Stimulated activated effector memory CD8-positive, alpha-beta T cell treated with anti-CD3 and anti-CD28 coated beads, Interleukin-12 subunit alpha, Interleukin-12 subunit beta, amount 100 ng/mL, for 72 hours (primary cell): ENCODE data around the gene TTLL7.

Experiments
- ATAC-seq: fragments of 150-1000 bp; cut with Tn5 transposase; 2 replicates; pipeline ENCODE4 v1.10.0; 2021
- DNase-seq, 2 donors: peaks; one replicate each; pipeline ENCODE4 v3.0.0; 2021 to 2022; ENCODE audit warnings: low spot score in 2 of 2
- H3K27ac Mint-ChIP-seq: one replicate; pipeline ENCODE4 v1.8.0; 2022; ENCODE audit warnings: mild to moderate bottlenecking, mixed read lengths
- H3K36me3 Mint-ChIP-seq: one replicate; pipeline ENCODE4 v1.8.0; 2022; ENCODE audit warnings: mild to moderate bottlenecking, mixed read lengths
- H3K4me1 Mint-ChIP-seq: one replicate; pipeline ENCODE4 v1.8.0; 2022; ENCODE audit warnings: mixed read lengths
- H3K4me3 Mint-ChIP-seq: one replicate; pipeline ENCODE4 v1.8.0; 2022; ENCODE audit warnings: mild to moderate bottlenecking, mixed read lengths
- H3K9me3 Mint-ChIP-seq: one replicate; pipeline ENCODE4 v1.8.0; 2022; ENCODE audit warnings: mixed read lengths

The TTLL7 gene, protein sequence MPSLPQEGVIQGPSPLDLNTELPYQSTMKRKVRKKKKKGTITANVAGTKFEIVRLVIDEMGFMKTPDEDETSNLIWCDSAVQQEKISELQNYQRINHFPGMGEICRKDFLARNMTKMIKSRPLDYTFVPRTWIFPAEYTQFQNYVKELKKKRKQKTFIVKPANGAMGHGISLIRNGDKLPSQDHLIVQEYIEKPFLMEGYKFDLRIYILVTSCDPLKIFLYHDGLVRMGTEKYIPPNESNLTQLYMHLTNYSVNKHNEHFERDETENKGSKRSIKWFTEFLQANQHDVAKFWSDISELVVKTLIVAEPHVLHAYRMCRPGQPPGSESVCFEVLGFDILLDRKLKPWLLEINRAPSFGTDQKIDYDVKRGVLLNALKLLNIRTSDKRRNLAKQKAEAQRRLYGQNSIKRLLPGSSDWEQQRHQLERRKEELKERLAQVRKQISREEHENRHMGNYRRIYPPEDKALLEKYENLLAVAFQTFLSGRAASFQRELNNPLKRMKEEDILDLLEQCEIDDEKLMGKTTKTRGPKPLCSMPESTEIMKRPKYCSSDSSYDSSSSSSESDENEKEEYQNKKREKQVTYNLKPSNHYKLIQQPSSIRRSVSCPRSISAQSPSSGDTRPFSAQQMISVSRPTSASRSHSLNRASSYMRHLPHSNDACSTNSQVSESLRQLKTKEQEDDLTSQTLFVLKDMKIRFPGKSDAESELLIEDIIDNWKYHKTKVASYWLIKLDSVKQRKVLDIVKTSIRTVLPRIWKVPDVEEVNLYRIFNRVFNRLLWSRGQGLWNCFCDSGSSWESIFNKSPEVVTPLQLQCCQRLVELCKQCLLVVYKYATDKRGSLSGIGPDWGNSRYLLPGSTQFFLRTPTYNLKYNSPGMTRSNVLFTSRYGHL

DNA sequence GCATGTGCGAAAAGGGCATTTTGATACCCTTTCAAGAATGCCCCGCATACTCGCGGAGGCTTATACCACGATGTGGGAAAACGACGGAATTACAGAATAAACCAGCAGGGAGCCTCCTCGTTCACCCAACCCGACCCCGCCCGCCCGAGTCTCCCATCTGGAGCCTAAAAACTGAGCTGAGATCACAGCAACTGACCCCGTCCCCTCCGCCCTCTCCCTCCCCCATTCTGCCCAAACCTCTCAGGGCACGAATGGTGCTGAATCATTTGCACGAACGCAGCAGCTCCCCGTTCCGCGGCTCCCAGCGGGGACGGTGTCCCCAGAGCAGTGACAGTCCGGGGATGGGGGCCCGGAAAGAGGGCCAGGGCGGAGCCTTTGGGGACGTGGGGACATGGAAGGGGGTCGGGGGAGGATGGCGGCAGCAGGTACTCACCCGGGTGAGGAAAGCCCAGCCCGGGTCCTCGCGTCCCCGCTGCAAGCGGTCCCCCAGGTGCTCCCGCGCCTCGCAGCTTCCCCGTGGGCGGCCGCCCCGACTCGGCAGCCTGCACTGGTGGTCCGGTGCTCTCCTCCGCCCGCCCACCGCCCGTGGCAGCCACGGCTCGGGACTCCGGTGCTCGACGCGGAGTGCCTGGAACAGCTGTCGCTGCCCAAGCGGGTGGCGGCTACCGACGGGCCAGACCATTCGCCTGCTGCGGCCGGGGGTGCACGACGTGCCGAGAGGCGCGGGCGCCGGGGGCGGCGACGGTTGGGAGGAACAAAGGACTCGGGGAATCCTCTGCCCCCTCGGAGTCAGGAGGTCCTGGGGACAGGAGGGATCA is at the start of gene TTLL7:
TTLL7 (minus strand) TSS at position 635 of the 818 bp plus-strand sequence. CDS start 46,921 bp downstream, outside the sequence.
- peak within 1 kb of the TSS; percentile 85 for H3K27ac Mint-ChIP-seq
- ATAC-seq: peak; percentile 88

DNA sequence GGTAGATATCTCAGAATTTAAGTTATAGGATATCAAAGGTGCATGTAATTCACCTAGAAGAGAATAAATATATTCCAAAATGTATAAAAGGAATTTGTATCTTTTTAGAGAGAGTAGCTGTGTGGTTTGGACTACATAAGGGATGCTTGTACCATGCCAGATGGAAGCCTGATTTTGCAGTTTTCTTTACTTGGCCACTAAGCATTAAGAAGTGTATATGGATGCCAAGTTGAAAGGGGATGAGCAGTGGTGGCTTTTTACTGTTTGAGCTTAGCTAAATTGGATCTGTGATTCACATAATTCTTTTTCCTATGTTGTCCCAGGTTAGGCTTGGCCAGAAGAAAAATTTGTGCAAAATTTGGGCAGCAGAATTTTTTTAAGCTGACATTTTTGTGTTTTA is 43.5 kb upstream of the TTLL7 start:
- no peak for ATAC-seq
- DNase-seq: no peak
- Mint-ChIP-seq H3K9me3 (no peaks in the 10 kb centered on the region), H3K4me3 (no peak overlapping the region), H3K4me1 (no peaks in the 10 kb centered on the region), H3K27ac (no peak overlapping the region), H3K36me3 (no peaks in the 10 kb centered on the region)

More for the DNA sequence above, at the start of gene TTLL7:
- Mint-ChIP-seq H3K4me3 (peak within 1 kb of the TSS; percentile 75), H3K36me3 (no peaks in the 10 kb centered on the region), H3K9me3 (no peaks in the 10 kb centered on the region), H3K4me1 (peaks cover 12% of the 10 kb centered on the region)
- DNase-seq: peak; percentile 72 to 89

DNA sequence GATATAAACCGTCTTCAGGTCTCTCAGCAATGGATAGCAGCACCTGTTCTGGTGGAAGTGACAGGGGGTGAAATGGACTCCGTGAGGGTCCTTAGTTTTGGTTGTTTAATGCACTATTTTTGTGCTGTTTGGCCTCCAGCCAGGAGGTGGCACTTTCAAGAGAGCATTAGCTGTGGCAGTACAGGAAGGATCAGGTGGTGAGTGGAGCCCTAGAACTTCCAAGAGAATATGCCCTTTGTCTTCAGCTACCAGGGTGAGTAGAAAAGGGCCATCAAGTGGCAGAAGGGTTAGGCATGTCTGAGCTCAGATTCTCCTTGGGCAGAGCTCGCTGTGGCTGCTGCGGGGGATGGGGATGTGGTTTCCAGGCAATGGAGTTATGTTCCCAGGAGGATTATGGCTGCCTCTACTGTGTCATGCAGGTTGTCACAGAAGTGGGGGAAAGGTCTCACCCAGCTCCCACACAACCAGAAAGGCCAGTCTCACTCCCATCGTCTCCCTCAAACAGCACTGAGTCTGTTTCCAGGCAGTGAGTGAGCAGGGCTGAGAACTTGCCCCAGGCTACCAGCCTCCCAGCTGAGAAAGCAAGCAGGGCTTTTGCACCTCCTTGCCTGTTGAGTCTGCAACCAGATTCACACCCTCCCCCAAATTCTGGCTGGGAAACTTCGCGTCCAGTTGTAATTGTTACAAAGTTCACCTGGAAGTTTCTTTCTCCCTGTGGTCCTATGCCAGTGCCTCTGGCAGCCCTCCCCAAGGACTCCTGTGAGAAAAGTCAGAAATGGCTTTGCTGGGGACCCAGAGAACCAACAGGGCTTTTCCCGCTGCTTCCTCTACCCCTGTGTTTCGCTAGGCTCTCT is 39.1 kb upstream of the TTLL7 start:
- ATAC-seq (no peak), DNase-seq (no peak)
- Mint-ChIP-seq H3K4me3 (no peak overlapping the region), H3K27ac (no peak overlapping the region), H3K9me3 (no peaks in the 10 kb centered on the region), H3K36me3 (no peaks in the 10 kb centered on the region), H3K4me1 (no peaks in the 10 kb centered on the region)

DNA sequence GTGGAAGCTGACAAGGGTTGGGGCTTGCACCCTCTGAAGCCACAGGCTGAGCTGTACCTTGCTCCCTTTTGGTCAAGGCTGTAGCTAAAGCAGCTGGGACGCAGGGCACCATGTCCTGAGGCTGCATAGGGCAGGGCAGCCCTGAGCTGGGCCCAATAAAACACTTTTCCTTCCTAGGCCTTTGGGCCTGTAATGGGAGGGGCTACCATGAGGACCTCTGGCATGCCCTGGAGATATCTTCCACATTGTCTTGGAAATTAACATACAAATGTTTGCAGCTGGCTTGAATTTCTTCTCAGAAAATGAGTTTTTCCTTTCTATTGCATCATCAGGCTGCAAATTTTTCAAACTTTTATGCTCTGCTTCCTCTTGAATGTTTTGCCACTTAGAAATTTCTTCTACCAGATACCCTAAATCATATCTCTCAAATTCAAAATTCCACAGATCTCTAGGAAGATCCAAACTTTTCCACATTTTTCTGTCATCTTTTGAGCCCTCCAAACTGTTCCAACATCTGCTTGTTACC is 32.9 kb upstream of the TTLL7 start:
- no peaks in the 10 kb centered on the region for H3K9me3 Mint-ChIP-seq
- no peaks in the 10 kb centered on the region for H3K36me3 Mint-ChIP-seq
- no peak overlapping the region for H3K4me3 Mint-ChIP-seq
- ATAC-seq (no peak), DNase-seq (no peak)
- H3K27ac Mint-ChIP-seq: no peak overlapping the region
- no peaks in the 10 kb centered on the region for H3K4me1 Mint-ChIP-seq

DNA sequence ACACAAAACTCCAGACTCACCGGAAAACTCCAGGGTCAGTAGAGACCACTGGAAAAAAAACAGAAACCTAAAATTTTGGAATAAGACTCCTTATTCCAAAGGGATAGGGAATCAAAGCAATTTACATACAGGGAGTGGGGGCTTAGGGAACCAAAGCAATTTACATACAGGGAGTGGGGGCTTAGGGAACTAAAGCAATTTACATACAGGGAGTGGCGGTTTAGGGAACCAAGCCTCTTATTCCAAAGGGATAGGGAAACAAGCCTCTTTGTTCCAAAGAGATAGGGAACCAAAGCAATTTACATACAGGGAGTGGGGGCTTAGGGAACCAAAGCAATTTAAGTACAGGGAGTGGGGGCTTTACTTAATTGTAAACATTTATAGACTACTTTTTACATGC is 28.4 kb upstream of the TTLL7 start:
- Mint-ChIP-seq H3K36me3 (no peaks in the 10 kb centered on the region), H3K4me3 (no peak overlapping the region), H3K4me1 (no peaks in the 10 kb centered on the region), H3K9me3 (no peaks in the 10 kb centered on the region), H3K27ac (no peak overlapping the region)
- DNase-seq (no peak), ATAC-seq (no peak)

DNA sequence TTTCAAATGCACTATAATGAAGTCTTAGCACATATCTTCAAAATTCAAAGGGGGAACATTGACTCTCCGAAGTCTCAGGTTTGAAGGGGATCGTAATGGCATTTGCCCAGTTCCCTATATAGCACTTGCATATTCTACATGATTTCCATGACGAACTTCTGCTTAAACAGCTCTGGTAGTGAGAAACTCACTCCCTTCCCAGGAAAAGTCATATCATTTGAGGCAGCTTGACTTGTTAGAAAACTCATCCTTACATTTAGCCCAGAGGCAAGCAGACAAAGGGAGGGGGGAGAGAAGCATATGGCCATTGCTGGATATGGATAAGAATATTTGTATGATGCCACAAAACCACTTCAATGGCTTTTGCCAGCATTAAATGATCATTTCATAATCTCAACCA is 27.0 kb upstream of the TTLL7 start:
- ATAC-seq (no peak), DNase-seq (no peak)
- Mint-ChIP-seq H3K9me3 (no peaks in the 10 kb centered on the region), H3K4me3 (no peak overlapping the region), H3K4me1 (no peaks in the 10 kb centered on the region), H3K27ac (no peak overlapping the region), H3K36me3 (no peaks in the 10 kb centered on the region)

DNA sequence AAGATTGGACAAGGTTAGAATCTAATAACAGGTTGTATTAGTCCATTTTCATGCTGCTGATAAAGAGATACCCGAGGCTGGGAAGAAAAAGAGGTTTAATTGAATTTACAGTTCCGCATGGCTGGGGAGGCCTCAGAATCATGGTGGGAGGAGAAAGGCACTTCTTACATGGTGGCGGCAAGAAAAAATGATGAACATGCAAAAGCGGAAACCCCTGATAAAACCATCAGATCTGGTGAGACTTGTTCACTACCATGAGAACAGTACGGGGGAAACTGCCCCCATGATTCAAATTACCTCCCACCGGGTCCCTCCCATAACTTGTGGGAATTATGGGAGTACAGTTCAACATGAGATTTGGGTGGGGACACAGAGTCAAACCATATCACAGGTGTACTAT is 22.9 kb upstream of the TTLL7 start:
- DNase-seq (no peak), ATAC-seq (no peak)
- Mint-ChIP-seq H3K27ac (no peak overlapping the region), H3K4me1 (no peaks in the 10 kb centered on the region), H3K4me3 (no peak overlapping the region), H3K9me3 (no peaks in the 10 kb centered on the region), H3K36me3 (no peaks in the 10 kb centered on the region)

DNA sequence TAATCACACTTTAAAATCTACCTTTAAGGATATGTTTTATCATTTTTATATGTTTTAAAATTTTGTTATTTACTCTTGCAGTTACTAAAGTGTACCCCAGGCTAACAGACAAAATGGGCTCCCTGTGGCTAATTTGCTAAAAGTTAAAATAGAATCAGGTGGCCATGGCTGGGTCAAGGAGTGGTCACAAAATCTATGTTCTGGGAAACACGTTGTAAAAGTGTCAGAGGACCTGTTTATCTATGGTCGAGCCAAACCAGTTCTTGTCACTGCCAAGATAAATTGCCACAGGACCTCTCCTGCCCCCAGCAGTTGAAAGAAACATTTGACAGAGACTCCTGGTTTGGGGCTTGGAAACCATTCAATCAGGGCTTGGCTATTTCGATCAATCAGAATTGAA is 21.2 kb upstream of the TTLL7 start:
- Mint-ChIP-seq H3K4me3 (no peak overlapping the region), H3K36me3 (no peaks in the 10 kb centered on the region), H3K27ac (no peak overlapping the region), H3K9me3 (no peaks in the 10 kb centered on the region), H3K4me1 (no peaks in the 10 kb centered on the region)
- ATAC-seq (no peak), DNase-seq (no peak)

DNA sequence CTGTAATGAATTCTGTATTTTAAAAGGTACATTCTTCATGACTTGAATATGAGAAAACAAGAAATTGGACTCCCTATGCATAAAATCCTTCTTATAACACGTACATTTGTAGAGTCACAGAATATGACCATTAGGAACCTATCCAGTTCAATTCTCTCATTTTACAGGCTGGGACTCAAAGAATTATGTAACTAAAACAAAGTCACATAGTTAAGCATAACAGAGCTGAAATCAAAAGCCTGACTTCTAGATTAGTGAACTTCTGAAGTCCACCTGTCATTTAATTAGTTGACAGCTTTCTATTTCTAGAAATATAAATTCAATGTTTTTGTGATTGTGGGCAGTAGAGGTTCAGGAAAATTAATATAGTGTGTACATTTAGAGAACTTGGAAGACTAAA is 20.3 kb upstream of the TTLL7 start:
- H3K27ac Mint-ChIP-seq: no peak overlapping the region
- H3K9me3 Mint-ChIP-seq: no peaks in the 10 kb centered on the region
- H3K4me1 Mint-ChIP-seq: no peaks in the 10 kb centered on the region
- no peak for ATAC-seq
- H3K36me3 Mint-ChIP-seq: no peaks in the 10 kb centered on the region
- DNase-seq: no peak
- no peak overlapping the region for H3K4me3 Mint-ChIP-seq

DNA sequence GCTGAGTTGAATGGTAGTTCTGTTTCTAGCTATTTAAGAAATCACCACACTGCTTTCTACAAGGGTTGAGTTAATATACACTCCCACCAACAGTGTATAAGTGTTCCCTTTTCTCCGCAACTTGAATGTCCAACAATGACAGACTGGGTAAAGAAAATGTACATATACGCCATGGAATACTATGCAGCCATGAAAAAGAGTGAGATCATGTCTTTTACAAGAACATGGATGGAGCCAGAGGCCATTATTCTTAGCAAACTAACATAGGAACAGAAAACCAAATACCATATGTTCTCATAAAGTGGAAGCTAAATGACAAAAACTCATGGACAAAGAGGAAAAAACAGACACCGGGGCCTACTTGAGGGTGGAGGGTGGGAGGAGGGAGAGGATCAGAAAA is 14.8 kb upstream of the TTLL7 start:
- no peaks in the 10 kb centered on the region for H3K4me1 Mint-ChIP-seq
- H3K27ac Mint-ChIP-seq: no peak overlapping the region
- ATAC-seq (no peak), DNase-seq (no peak)
- H3K36me3 Mint-ChIP-seq: no peaks in the 10 kb centered on the region
- no peaks in the 10 kb centered on the region for H3K9me3 Mint-ChIP-seq
- H3K4me3 Mint-ChIP-seq: no peak overlapping the region

DNA sequence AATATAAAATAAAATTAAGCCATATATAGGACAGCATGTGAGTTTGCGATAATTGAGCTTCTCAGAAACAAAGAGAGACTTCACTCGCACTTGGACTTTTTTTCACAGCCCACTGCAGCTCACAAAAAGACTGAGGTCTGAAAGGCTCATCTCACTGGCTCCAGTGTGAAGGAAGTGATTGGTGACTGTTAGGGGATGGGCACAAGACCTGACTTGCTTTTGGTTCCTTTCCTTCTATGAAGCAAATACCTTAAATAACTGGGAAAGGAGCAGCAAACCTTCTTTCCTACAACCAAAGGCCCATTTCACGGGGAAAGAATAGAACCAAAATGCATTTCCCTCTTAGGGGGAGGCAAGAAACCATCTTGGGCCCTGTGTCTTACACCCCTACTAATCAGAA is 13.1 kb upstream of the TTLL7 start:
- Mint-ChIP-seq H3K4me3 (no peak overlapping the region), H3K36me3 (no peaks in the 10 kb centered on the region), H3K9me3 (no peaks in the 10 kb centered on the region), H3K27ac (no peak overlapping the region), H3K4me1 (no peaks in the 10 kb centered on the region)
- no peak for ATAC-seq
- no peak for DNase-seq

DNA sequence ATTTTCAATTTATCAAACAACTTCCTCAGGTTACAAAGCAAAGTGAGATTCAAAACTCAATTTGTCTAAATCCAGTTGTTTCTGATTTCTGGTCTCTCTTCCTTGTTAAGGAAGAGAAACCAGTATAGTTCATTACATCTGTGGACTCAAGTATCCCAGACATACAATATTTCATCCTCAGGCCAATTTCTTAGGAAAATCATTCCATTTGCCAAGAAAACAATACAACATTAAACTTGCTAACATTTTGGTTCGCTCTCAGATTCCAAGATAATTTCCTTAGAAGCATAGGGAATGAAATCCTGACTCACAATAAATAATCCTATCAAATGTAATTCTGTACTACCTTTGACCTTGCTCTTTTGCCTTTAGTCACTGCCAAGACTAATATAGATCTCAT is 11.2 kb upstream of the TTLL7 start:
- no peak for ATAC-seq
- H3K36me3 Mint-ChIP-seq: no peaks in the 10 kb centered on the region
- no peaks in the 10 kb centered on the region for H3K4me1 Mint-ChIP-seq
- DNase-seq: no peak
- no peak overlapping the region for H3K4me3 Mint-ChIP-seq
- H3K27ac Mint-ChIP-seq: no peak overlapping the region
- H3K9me3 Mint-ChIP-seq: peaks cover 3% of the 10 kb centered on the region

DNA sequence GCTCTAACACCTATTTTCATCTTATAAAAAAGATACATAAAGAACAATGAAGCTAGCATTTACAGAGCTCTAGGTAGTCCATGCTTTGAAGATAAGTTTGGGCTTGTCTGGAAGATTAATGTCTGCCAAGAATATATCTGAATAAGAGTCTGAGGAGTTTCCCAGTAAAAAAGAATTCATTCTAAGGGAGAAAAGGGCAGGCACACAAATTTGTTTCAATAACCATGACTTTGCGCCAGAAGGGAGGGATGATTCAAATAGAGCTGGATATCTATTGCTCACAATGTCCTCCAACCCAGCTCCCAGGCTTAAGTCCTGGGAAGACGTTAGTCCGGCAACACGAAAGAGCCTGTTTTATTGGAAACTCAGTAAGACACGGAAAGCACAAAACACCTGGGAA is 9.7 kb upstream of the TTLL7 start:
- Mint-ChIP-seq H3K36me3 (no peaks in the 10 kb centered on the region), H3K27ac (no peak overlapping the region), H3K9me3 (peaks cover 3% of the 10 kb centered on the region), H3K4me1 (no peaks in the 10 kb centered on the region), H3K4me3 (no peak overlapping the region)
- ATAC-seq (no peak), DNase-seq (no peak)

DNA sequence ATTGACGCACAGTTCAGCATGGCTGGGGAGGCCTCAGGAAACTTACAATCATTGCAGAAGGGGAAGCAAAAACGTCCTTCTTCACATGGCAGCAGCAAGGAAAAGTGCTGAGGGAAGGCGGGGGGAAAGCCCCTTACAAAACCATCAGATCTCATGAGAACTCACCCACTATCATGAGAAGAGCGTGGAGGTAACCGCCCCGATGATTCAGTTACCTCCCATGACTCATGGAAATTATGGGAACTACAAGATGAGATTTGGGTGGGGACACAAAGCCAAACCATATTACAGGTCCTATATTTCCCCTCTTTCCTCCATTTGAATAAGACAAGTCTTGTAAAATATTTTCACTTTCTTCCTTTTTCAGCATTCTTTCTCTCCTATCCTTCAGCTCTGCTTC is 7.7 kb upstream of the TTLL7 start:
- no peak overlapping the region for H3K27ac Mint-ChIP-seq
- H3K4me3 Mint-ChIP-seq: no peak overlapping the region
- no peaks in the 10 kb centered on the region for H3K4me1 Mint-ChIP-seq
- H3K9me3 Mint-ChIP-seq: peaks cover 3% of the 10 kb centered on the region
- H3K36me3 Mint-ChIP-seq: no peaks in the 10 kb centered on the region
- no peak for DNase-seq
- ATAC-seq: no peak
